ENCODE results near the gene FKBP15. TPM values are rescaled to one million over a fixed set of nuclear protein-coding genes. Genes with fewer than 3 reads are reported as not detected.
A peak's percentile ranks its signal among the peaks of the same experiment; 100 is the strongest.
"Not testable (repeated sequence)": the region's sequence is repeated elsewhere in the genome, so short reads cannot be mapped to it uniquely, and the experiment has no call there.

The FKBP15 gene
- total RNA-seq, 4 donors from 2014 or later: 25.7 to 43.8 (median 29.2) TPM

DNA sequence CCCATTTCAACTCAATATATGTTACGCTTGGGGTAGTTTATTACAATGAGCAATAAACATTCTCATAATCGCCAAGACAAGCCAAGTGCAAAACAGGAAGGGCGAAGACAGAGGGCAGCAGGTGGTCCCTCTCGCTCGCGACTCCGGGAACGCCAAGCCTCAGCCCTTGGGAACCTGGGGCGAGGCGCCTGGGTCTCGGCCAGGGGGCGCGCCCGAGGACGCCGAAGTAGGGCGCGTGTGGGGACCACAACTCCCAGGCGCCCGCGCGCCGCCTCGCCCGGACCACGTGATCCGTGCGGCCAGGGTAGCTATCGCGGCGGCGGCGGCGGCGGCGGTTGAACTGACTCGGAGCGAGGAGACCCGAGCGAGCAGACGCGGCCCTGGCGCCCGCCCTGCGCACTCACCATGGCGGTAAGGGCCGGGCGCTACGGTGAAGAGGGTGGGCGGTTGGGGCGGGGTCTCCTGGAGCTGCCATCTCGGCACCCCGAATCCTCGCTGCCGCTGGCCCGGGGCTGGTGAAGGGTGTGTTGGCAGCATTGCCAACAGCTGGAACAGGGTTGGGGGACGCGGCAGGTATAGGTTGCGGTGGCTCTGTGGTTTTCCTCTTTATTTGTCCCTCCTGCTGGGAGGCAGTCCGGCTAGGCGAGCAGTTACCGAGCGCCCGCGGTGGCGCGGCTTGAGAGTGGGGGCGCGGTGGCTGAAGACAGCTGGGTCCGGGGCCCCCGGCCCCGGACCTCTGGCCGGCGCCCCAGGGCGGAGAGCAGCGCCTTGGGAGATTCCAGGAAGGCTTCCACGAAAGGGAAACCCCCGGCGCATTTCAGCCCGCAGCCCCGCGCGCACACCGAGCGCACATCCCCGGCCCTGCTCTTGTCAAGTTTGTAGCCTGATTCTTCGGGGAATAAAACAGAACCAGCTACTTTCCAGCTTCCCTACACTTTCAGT lies 70.1 kb downstream of the FKBP15 start, which contains the start of gene SLC31A2:
Gene SLC31A2 (plus strand): TSS at position 338 of the 942 bp plus-strand sequence. CDS start 68 bp downstream, at position 406.
- DNase-seq (ENCODE audit: low spot score in 2 of 2): peak; percentile 73 to 79
- TF ChIP-seq POLR2A (IDR thresholded peaks at IDR 0.05) (peak in 1 of 2 donors; percentile 56), EP300 (IDR thresholded peaks at IDR 0.05) (peak in 1 of 2 donors; percentile 76)
- TF ChIP-seq, protein P1, sequence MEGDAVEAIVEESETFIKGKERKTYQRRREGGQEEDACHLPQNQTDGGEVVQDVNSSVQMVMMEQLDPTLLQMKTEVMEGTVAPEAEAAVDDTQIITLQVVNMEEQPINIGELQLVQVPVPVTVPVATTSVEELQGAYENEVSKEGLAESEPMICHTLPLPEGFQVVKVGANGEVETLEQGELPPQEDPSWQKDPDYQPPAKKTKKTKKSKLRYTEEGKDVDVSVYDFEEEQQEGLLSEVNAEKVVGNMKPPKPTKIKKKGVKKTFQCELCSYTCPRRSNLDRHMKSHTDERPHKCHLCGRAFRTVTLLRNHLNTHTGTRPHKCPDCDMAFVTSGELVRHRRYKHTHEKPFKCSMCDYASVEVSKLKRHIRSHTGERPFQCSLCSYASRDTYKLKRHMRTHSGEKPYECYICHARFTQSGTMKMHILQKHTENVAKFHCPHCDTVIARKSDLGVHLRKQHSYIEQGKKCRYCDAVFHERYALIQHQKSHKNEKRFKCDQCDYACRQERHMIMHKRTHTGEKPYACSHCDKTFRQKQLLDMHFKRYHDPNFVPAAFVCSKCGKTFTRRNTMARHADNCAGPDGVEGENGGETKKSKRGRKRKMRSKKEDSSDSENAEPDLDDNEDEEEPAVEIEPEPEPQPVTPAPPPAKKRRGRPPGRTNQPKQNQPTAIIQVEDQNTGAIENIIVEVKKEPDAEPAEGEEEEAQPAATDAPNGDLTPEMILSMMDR (IDR thresholded peaks at IDR 0.05): peak; percentile 28 to 42 (median 38)
- Histone ChIP-seq H3K4me3 (peak within 1 kb of the TSS; percentile 75 to 98 (median 83)), H3K27ac (peak within 1 kb of the TSS; percentile 64 to 94 (median 90)), H3K4me1 (peaks cover 0 to 50% (median 17%) of the 10 kb centered on the region in 4 donors), H3K27me3 (no peaks in the 10 kb centered on the region), H3K9me3 (no peaks in the 10 kb centered on the region), H3K36me3 (peaks cover 0 to 8% (median 0%) of the 10 kb centered on the region in 3 donors)
- 1% methylated on average over 28 to 40 of the region's 87 CpGs for WGBS, 2 donors

DNA sequence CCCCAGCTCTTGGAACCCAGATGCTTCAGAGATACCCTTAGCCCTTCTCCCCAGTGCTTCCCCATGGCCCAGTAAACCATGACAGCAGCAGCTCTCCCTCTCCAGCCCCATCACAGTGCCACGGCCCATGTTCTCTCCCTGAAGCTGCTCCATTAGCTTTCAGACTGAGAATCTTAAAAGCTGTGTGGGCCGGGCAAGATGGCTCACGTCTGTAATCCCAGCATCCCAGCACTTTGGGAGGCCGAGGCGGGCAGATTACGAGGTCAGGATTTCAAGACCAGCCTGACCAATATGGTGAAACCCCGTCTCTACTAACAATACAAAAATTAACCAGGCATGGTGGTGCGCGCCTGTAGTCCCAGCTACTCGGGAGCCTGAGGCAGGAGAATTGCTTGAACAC lies 71.5 kb downstream of the FKBP15 start:
- H3K4me3 ChIP-seq; H3K9me3 ChIP-seq; H3K27ac ChIP-seq; H3K27me3 ChIP-seq; DNase-seq (ENCODE audit: low spot score in 2 of 2); H3K36me3 ChIP-seq: not testable (repeated sequence)
- WGBS, 2 donors: 93 to 96% methylated on average over 10 of the region's 10 CpGs
- peaks cover 0 to 36% (median 13%) of the 10 kb centered on the region in 4 donors for H3K4me1 ChIP-seq

DNA sequence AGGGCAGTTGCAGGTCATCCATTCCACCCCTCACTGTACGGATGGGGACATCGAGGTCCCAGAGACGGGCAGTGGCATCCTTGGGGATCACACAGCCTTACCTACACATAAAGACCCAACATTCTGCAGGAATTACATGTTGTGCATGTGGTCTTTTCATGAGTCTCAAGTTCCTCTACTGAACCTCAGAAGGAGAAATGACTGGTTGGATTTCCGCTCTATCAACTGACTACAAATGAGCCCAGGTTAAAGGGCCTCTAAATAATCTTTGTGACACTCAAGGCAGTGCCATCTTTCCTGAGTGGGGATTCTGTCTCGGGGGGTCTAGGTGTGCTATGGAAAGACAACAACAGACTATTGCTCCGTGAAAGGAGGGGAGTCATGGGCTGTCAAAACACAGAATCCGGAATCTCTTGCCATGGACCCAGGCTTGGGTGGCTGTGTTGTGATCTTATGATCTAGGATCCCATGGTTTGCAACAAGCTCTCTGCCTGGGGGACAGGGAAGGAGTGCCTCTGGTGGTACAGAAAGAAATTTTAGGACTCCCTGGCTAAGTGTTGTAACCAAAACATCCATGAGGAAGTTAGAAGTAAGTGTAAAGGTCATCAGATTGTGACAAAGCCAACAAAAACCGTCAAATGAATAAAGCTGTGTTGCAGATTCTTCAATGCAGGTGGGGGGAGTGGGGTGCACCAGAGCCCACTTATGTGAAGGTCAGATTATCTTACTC lies 72.1 kb downstream of the FKBP15 start:
- Histone ChIP-seq H3K36me3 (no peaks in the 10 kb centered on the region), H3K9me3 (no peaks in the 10 kb centered on the region), H3K27me3 (no peaks in the 10 kb centered on the region), H3K4me1 (peaks cover 0 to 30% (median 11%) of the 10 kb centered on the region in 4 donors), H3K27ac (peak overlapping the region in 1 of 4 donors; percentile 10), H3K4me3 (no peak overlapping the region)
- WGBS, 2 donors: 90 to 92% methylated on average over 8 of the region's 8 CpGs
- TF ChIP-seq EP300 (IDR thresholded peaks at IDR 0.05): no peak
- no peak for TF ChIP-seq POLR2A (IDR thresholded peaks at IDR 0.05)
- TF ChIP-seq, protein P1 (IDR thresholded peaks at IDR 0.05): no peak
- DNase-seq (ENCODE audit: low spot score in 2 of 2): no peak

DNA sequence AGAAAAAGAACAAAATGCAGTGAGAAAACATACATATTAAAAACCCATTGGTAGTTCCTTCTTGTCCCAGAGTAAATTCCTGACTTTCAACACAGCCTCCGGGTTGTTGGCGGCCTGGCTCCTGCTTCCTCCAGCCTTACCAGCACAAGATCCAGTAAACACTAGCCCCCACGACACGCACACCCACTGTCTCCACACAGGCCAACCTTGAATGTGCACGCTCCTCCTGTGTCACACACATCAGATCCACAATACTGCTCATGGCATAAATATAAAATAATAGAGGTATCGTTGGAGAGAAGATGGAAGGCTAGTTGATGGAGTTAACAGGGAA lies 72.7 kb downstream of the FKBP15 start:
- H3K9me3 ChIP-seq: no peaks in the 10 kb centered on the region
- DNase-seq (ENCODE audit: low spot score in 2 of 2): no peak
- H3K36me3 ChIP-seq: no peaks in the 10 kb centered on the region
- no peak overlapping the region for H3K27ac ChIP-seq
- TF ChIP-seq, protein P1 (IDR thresholded peaks at IDR 0.05): no peak
- TF ChIP-seq EP300 (IDR thresholded peaks at IDR 0.05) (no peak), POLR2A (IDR thresholded peaks at IDR 0.05) (no peak)
- H3K4me1 ChIP-seq: peaks cover 0 to 24% (median 8%) of the 10 kb centered on the region in 4 donors
- WGBS, 2 donors: 90 to 95% methylated on average over 6 of the region's 6 CpGs
- H3K27me3 ChIP-seq: no peaks in the 10 kb centered on the region
- H3K4me3 ChIP-seq: no peak overlapping the region

GRCh38 chr9:113143432-113144227 lies 77.4 kb downstream of the FKBP15 start:
- Histone ChIP-seq H3K4me1 (no peaks in the 10 kb centered on the region), H3K27me3 (no peaks in the 10 kb centered on the region), H3K27ac (no peak overlapping the region), H3K9me3 (peaks cover 0 to 3% (median 0%) of the 10 kb centered on the region in 4 donors), H3K4me3 (no peak overlapping the region), H3K36me3 (no peaks in the 10 kb centered on the region)
- no peak for DNase-seq (ENCODE audit: low spot score in 2 of 2)
- 82 to 87% methylated on average over 5 of the region's 5 CpGs for WGBS, 2 donors
- TF ChIP-seq POLR2A (IDR thresholded peaks at IDR 0.05): no peak
- TF ChIP-seq EP300 (IDR thresholded peaks at IDR 0.05): no peak
- TF ChIP-seq, protein P1 (IDR thresholded peaks at IDR 0.05): no peak

- H3K36me3 ChIP-seq; H3K9me3 ChIP-seq; H3K27ac ChIP-seq; DNase-seq (ENCODE audit: low spot score in 2 of 2); H3K4me3 ChIP-seq; H3K27me3 ChIP-seq; H3K4me1 ChIP-seq: not testable (repeated sequence)
- WGBS, 2 donors: 87 to 90% methylated on average over 9 of the region's 9 CpGs
Measured at GRCh38 chr9:113140896-113141295, 80.2 kb downstream of the FKBP15 start.
